B cell (primary cell): ENCODE data around the gene ROM1. TPM values are rescaled to one million over a fixed set of nuclear protein-coding genes. Genes with fewer than 3 reads are reported as not detected.

Source experiments
- ATAC-seq: fragments of 200-7000 bp; cut with Tn5 transposase; one replicate; pipeline ENCODE4 v1.10.0; 2021; ENCODE audit warnings: low read depth, mild to moderate bottlenecking, moderate number of reproducible peaks, moderate library complexity
- CTCF ChIA-PET: fragments of 350-600 bp; sonication (Branson Sonifier 250); formaldehyde crosslinking; loops from one replicate; lab custom pipeline; 2021; ENCODE audit warnings: antibody characterized with exemption, inconsistent platforms; lab: Charles Lee
- POLR2A ChIA-PET: fragments of 350-600 bp; sonication (Branson Sonifier 250); formaldehyde crosslinking; loops from one replicate; lab custom pipeline; 2021; ENCODE audit warnings: antibody characterized with exemption; lab: Charles Lee
- DNase-seq: peaks from one replicate; pipeline ENCODE4 v3.0.0; 2013
- H2AFZ ChIP-seq: 2 replicates; pipeline ENCODE4 v1.6.1; 2012; ENCODE audit warnings: mild to moderate bottlenecking, low read depth, low read length; ENCODE audit not compliant: insufficient read depth, poor library complexity, severe bottlenecking
- H3K27ac ChIP-seq, 2 donors: 1 replicate in 1 of 2; 2 replicates in 1 of 2; pipeline ENCODE4 v1.5.1; 2012 to 2013; ENCODE audit warnings: low read length in 2 of 2, mild to moderate bottlenecking in 2 of 2, moderate library complexity in 1 of 2
- H3K27me3 ChIP-seq, 4 experiments: fragments of 200-600 bp in 1 of 4; sonication (generic) in 1 of 4; replicated peaks in 1 of 4; 1 replicate in 2 of 4; 2 replicates in 2 of 4; pipeline versions ENCODE4 v1.6.1 to v1.7.0; 2013 to 2016; ENCODE audit warnings: low read length in 3 of 4, mild to moderate bottlenecking in 2 of 4, mixed read lengths in 1 of 4, moderate library complexity in 1 of 4; ENCODE audit not compliant: insufficient read depth in 4 of 4, control insufficient read depth in 3 of 4; ENCODE audit errors: control extremely low read depth in 1 of 4
- H3K36me3 ChIP-seq, 2 experiments: replicated peaks in 1 of 2; 1 replicate in 1 of 2; 2 replicates in 1 of 2; pipeline versions ENCODE4 v1.6.1 to v1.7.1; 2013; ENCODE audit warnings: low read length in 1 of 2; ENCODE audit not compliant: insufficient read depth in 2 of 2, control insufficient read depth in 1 of 2; ENCODE audit errors: control extremely low read depth in 1 of 2, extremely low read depth in 1 of 2
- H3K4me1 ChIP-seq, 2 donors: fragments of 200-600 bp in 1 of 2; sonication (generic) in 1 of 2; 1 replicate in 1 of 2; 2 replicates in 1 of 2; pipeline versions ENCODE4 v1.5.1 to v1.6.1; 2013 to 2017; ENCODE audit warnings: low read length in 2 of 2; ENCODE audit not compliant: control insufficient read depth in 2 of 2, insufficient read depth in 2 of 2
- H3K4me2 ChIP-seq: replicated peaks from 2 replicates; pipeline ENCODE3; 2012; ENCODE audit warnings: mild to moderate bottlenecking, low read depth, low read length; ENCODE audit not compliant: poor library complexity, severe bottlenecking
- H3K4me3 ChIP-seq, 5 experiments: fragments of 200-600 bp in 1 of 5; sonication (generic) in 1 of 5; 1 replicate in 3 of 5; 2 replicates in 2 of 5; pipeline versions ENCODE4 v1.5.1 to v1.7.0; 2011 to 2016; ENCODE audit warnings: low read length in 4 of 5, mild to moderate bottlenecking in 4 of 5, low read depth in 2 of 5, control low read depth in 1 of 5, moderate library complexity in 1 of 5; ENCODE audit not compliant: insufficient read depth in 1 of 5; ENCODE audit errors: control extremely low read depth in 1 of 5, extremely low read depth in 1 of 5
- H3K79me2 ChIP-seq: fragments of 200-600 bp; sonication (generic); one replicate; pipeline ENCODE4 v1.6.0; 2016; ENCODE audit warnings: low read length; ENCODE audit not compliant: control insufficient read depth, insufficient read depth
- H3K9ac ChIP-seq: fragments of 200-600 bp; sonication (generic); 2 replicates; pipeline ENCODE4 v1.6.1; 2017; ENCODE audit warnings: mild to moderate bottlenecking, low read length, moderate library complexity
- H3K9me3 ChIP-seq, 3 donors: one replicate each; pipeline versions ENCODE4 v1.6.1 to v1.7.1; 2013; ENCODE audit warnings: low read length in 2 of 3; ENCODE audit not compliant: control insufficient read depth in 2 of 3, insufficient read depth in 1 of 3; ENCODE audit errors: control extremely low read depth in 1 of 3
- H4K20me1 ChIP-seq: 2 replicates; pipeline ENCODE4 v1.6.0; 2012; ENCODE audit warnings: mild to moderate bottlenecking, low read length; ENCODE audit not compliant: insufficient read depth, control insufficient read depth, poor library complexity, severe bottlenecking
- H3K27ac Mint-ChIP-seq: one replicate; pipeline ENCODE4 v1.8.0; 2021; ENCODE audit warnings: mixed read lengths
- H3K27me3 Mint-ChIP-seq: one replicate; pipeline ENCODE4 v1.8.0; 2021; ENCODE audit warnings: mixed read lengths
- H3K4me1 Mint-ChIP-seq: one replicate; pipeline ENCODE4 v1.8.0; 2021; ENCODE audit warnings: mixed read lengths
- H3K4me3 Mint-ChIP-seq: one replicate; pipeline ENCODE4 v1.8.0; 2021; ENCODE audit warnings: mixed read lengths
- H3K9me3 Mint-ChIP-seq: one replicate; pipeline ENCODE4 v1.8.0; 2022; ENCODE audit warnings: mixed read lengths; ENCODE audit not compliant: insufficient read depth
- CTCF ChIP-seq: fragments of 200-600 bp; IDR thresholded peaks from one replicate; pipeline ENCODE4 v1.8.0; 2022; ENCODE audit warnings: antibody characterized with exemption, mild to moderate bottlenecking
- EZH2 ChIP-seq: IDR thresholded peaks from 2 replicates; pipeline ENCODE4 v1.6.1; 2012; ENCODE audit warnings: borderline replicate concordance, low read depth, mild to moderate bottlenecking, moderate library complexity, low read length; ENCODE audit not compliant: insufficient read depth, poor library complexity, severe bottlenecking
- WGBS: methylation state at CpG from one replicate; pipeline ENCODE4 v1.1.5; 2013; ENCODE audit warnings: missing lambda C conversion rate; ENCODE audit not compliant: insufficient coverage; 5-methylcytosine and 5-hydroxymethylcytosine counted together
- intact Hi-C: fragments of 100-400 bp; cut with micrococcal nuclease; formaldehyde crosslinking; loops from one replicate; pipeline ENCODE4 v1.10.0; 2022
- polyA plus RNA-seq: library from polyadenylated mRNA; depleted of rRNA; stranded (reverse); fragments of >200 nt; gene quantifications from 2 replicates; pipeline ENCODE4 v1.2.3, GENCODE V29; 2012
- total RNA-seq, 2 donors: library from RNA; stranded (reverse); fragments of 120-200 nt in 1 of 2; gene quantifications; 1 replicate in 1 of 2; 2 replicates in 1 of 2; pipeline versions ENCODE4 v1.2.3 to v1.2.4, GENCODE V29; 2013 to 2022

Gene ROM1
- total and polyA plus RNA-seq, 2 donors (not counting 1 experiment from before 2014, with no cell fraction given): 1.3 to 2.0 TPM

GRCh38 chr11:62573006-62573591, 40.0 kb upstream of the ROM1 start:
- peak overlapping the region; percentile 89 for H2AFZ ChIP-seq
- peak overlapping the region; percentile 84 to 88 for H3K27ac ChIP-seq
- H3K27me3 ChIP-seq: no peaks in the 10 kb centered on the region
- 2% methylated on average over 33 of the region's 33 CpGs for WGBS
- H3K27ac Mint-ChIP-seq: peak overlapping the region; percentile 95
- TF ChIP-seq CTCF: no peak
- no peak for TF ChIP-seq EZH2
- H3K79me2 ChIP-seq: peaks cover 18% of the 10 kb centered on the region
- peak overlapping the region; percentile 74 to 99 (median 80) for H3K4me3 ChIP-seq
- peaks cover 12 to 25% of the 10 kb centered on the region in 2 donors for H3K4me1 ChIP-seq
- DNase-seq (peak; percentile 60), ATAC-seq (no peak)
- peaks cover 6 to 47% of the 10 kb centered on the region in 2 experiments for H3K36me3 ChIP-seq
- peaks cover 0 to 3% (median 0%) of the 10 kb centered on the region in 3 donors for H3K9me3 ChIP-seq
- peaks cover 52% of the 10 kb centered on the region for H3K4me1 Mint-ChIP-seq
- H3K4me2 ChIP-seq: peak overlapping the region; percentile 84
- CTCF ChIA-PET: interaction anchor here (0.7 to 6.1 kb wide), 12 partner anchors 13 to 213 kb away, joined by 3 to 33 read pairs (median 4); partner anchors contain the start of genes EML3, LBHD1, TUT1 and UQCC3
- POLR2A ChIA-PET: interaction anchor here (0.9 to 2.3 kb wide), 18 partner anchors 16 to 268 kb away, joined by 3 to 35 read pairs (median 4); partner anchors contain the start of genes B3GAT3, C11orf98, CSKMT and HNRNPUL2
- intact Hi-C loops: loop anchor here (1.0 to 5.0 kb wide), 4 partner anchors 13 to 289 kb away; partner anchors contain the start of genes BSCL2 and GNG3
- H3K9ac ChIP-seq: peak overlapping the region; percentile 86
- H4K20me1 ChIP-seq: peaks cover 8% of the 10 kb centered on the region
- H3K9me3 Mint-ChIP-seq: no peaks in the 10 kb centered on the region
- no peaks in the 10 kb centered on the region for H3K27me3 Mint-ChIP-seq
- H3K4me3 Mint-ChIP-seq: peak overlapping the region; percentile 92
